Subcutaneous adipose tissue (tissue), 4 donors: Measurements from ENCODE around the gene PDZRN4. TPM values are rescaled to one million over a fixed set of nuclear protein-coding genes. Genes with fewer than 3 reads are reported as not detected.

Experiments
- total RNA-seq, 4 donors: library from RNA; depleted of rRNA; stranded (reverse); fragments of >200 nt; gene quantifications; one replicate each; pipeline ENCODE4 v1.1.0, GENCODE V29; 2016
- TF ChIP-seq, protein P1 (sequence below): fragments of 450-650 bp; IDR thresholded peaks from one replicate; pipeline ENCODE4 v1.5.1; 2016; ENCODE audit warnings: low read depth, mild to moderate bottlenecking, control low read depth, antibody characterized with exemption, moderate library complexity

The PDZRN4 gene
- total RNA-seq, 4 donors from 2014 or later: 0.49 to 11.7 (median 2.2) TPM

DNA sequence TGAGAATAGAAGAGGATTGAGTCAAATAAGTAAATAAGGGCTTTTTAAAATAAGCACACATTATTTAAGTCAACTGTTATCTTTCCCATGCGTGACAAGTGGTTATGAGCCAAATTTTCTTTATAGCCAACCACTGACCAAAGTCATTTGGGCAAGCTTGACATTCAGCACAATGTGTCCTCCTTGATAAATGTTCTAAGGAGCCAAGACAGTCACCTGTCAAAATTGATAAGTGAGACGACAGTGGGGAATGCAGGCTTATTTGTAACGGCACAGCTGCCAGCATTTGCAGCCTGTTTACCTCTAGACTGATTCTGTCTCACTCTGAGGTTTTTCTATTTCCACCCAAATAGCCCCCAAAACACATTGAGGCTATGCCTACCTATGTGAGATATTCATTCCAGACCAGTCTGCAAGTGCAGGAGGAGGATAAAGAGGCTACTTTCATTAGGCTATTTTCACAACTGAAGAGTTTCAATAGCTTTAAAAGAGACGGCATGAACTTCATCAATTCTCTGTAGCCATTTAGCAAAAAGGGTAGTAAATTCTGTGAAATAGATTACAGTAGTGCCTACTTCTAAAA is 339.5 kb downstream of the PDZRN4 start:
- TF ChIP-seq, protein P1, sequence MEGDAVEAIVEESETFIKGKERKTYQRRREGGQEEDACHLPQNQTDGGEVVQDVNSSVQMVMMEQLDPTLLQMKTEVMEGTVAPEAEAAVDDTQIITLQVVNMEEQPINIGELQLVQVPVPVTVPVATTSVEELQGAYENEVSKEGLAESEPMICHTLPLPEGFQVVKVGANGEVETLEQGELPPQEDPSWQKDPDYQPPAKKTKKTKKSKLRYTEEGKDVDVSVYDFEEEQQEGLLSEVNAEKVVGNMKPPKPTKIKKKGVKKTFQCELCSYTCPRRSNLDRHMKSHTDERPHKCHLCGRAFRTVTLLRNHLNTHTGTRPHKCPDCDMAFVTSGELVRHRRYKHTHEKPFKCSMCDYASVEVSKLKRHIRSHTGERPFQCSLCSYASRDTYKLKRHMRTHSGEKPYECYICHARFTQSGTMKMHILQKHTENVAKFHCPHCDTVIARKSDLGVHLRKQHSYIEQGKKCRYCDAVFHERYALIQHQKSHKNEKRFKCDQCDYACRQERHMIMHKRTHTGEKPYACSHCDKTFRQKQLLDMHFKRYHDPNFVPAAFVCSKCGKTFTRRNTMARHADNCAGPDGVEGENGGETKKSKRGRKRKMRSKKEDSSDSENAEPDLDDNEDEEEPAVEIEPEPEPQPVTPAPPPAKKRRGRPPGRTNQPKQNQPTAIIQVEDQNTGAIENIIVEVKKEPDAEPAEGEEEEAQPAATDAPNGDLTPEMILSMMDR: no peak

- TF ChIP-seq, protein P1: no peak
Measured at GRCh38 chr12:41528874-41529273, 340.8 kb downstream of the PDZRN4 start.

- TF ChIP-seq, protein P1: no peak
Measured at GRCh38 chr12:41530441-41530840, 342.3 kb downstream of the PDZRN4 start.

DNA sequence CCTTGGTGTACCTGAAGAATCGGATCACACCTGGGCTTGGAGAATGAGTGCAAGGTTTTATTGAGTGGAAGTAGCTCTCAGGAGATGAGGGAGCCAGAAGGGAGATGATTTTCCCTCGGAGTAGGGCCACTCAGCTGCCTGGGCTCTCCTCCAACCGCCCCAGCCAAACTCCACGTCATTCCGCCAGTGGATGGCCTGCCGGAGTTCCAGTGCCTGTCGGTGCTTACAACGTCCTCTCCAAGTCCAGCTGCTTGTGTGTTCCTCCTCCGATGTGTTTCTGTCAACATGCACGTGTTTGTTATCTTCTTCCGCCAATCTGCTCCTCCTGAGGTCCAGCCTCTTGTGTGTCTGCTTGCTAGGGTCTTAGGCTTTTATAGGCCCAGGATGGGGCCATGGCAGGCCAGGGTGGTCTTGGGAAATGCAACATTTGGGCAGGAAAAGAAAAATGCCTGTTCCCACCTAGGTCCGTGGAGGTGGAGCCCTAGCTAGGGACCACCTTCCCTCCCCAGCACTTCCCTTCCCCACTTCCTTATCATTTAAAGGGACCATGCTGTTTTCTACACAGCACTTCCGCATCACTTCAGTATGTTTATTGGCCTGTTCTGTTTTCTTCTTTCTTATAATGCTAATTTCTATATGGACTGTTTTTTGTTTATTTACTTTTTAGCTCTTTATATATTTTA is 343.2 kb downstream of the PDZRN4 start:
- TF ChIP-seq, protein P1: no peak

- TF ChIP-seq, protein P1: no peak
Measured at GRCh38 chr12:41532072-41532471, 344.0 kb downstream of the PDZRN4 start.

- TF ChIP-seq, protein P1: no peak
Measured at GRCh38 chr12:41536813-41537490, 348.8 kb downstream of the PDZRN4 start.

DNA sequence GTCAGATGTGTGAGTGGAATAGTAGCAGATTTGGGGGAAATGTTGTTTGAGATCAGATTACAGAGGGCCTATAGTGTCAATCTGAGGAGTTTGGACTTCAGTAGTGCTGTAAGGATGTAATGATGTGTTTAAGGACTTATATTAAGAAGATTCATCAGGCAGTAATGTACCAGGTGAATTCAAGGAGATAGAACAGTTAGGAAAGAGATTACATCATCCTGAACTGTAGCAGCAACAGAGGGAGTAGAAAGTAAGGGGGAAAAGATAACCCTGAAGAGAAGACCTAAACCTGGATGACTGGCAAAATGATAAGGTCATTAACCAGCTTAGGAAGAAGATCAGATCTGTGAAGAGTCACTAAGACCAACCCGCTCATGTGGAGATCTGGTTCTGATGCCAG is 349.4 kb downstream of the PDZRN4 start:
- TF ChIP-seq, protein P1: no peak
